Measurements from ENCODE around the gene CLIC5.
A peak's percentile ranks its signal among the peaks of the same experiment; 100 is the strongest.
"Not testable (repeated sequence)": the region's sequence is repeated elsewhere in the genome, so short reads cannot be mapped to it uniquely, and the experiment has no call there.

CLIC5 gene

GRCh38 chr6:45961125-45961524 lies 54.5 kb downstream of the CLIC5 start:
- DNase-seq, result no peak

- DNase-seq, result peak; percentile 96
These were observed 56.0 kb downstream of the CLIC5 start for GRCh38 chr6:45959534-45960145.

GRCh38 chr6:45956663-45957062 lies 59.0 kb downstream of the CLIC5 start:
- DNase-seq, result no peak

- no peak for DNase-seq
These were observed 59.5 kb downstream of the CLIC5 start for GRCh38 chr6:45956176-45956575.

GRCh38 chr6:45955597-45955996 lies 60.1 kb downstream of the CLIC5 start:
- DNase-seq, result no peak

GRCh38 chr6:45952546-45952945 lies 63.1 kb downstream of the CLIC5 start:
- DNase-seq, result no peak

- no peak for DNase-seq
These were observed 63.5 kb downstream of the CLIC5 start for GRCh38 chr6:45952168-45952529.

- DNase-seq, result no peak
These were observed 64.1 kb downstream of the CLIC5 start for GRCh38 chr6:45951321-45952167.

GRCh38 chr6:45949256-45949655 lies 66.4 kb downstream of the CLIC5 start:
- DNase-seq, result no peak

- no peak for DNase-seq
These were observed 67.9 kb downstream of the CLIC5 start for GRCh38 chr6:45947807-45948206.

- no peak for DNase-seq
These were observed 68.8 kb downstream of the CLIC5 start for GRCh38 chr6:45946887-45947286.

GRCh38 chr6:45946352-45946751 lies 69.3 kb downstream of the CLIC5 start:
- DNase-seq, result no peak

- DNase-seq, result no peak
These were observed 72.7 kb downstream of the CLIC5 start for GRCh38 chr6:45942953-45943352.

GRCh38 chr6:45933855-45934254 lies 81.8 kb downstream of the CLIC5 start:
- DNase-seq, result no peak

GRCh38 chr6:45931232-45931631 lies 84.4 kb downstream of the CLIC5 start:
- no peak for DNase-seq

GRCh38 chr6:45930420-45931040 lies 85.1 kb downstream of the CLIC5 start:
- peak; percentile 60 for DNase-seq

- no peak for DNase-seq
These were observed 86.0 kb downstream of the CLIC5 start for GRCh38 chr6:45929421-45930361.

GRCh38 chr6:45928721-45929305 lies 86.8 kb downstream of the CLIC5 start:
- no peak for DNase-seq

GRCh38 chr6:45927421-45928320 lies 88.0 kb downstream of the CLIC5 start:
- no peak for DNase-seq

GRCh38 chr6:45926423-45926822 lies 89.2 kb downstream of the CLIC5 start:
- DNase-seq, result not testable (repeated sequence)

- DNase-seq, result no peak
These were observed 90.8 kb downstream of the CLIC5 start for GRCh38 chr6:45924763-45925342.

Measured in NCI-H1105 treated with DMSO at 0.1 percent for 48 hours (cell line).